ENCODE results near the gene CELF2. TPM values are rescaled to one million over a fixed set of nuclear protein-coding genes. Genes with fewer than 3 reads are reported as not detected.

Gene CELF2
- total and polyA plus RNA-seq, 7 donors = 6.0 to 83.1 (median 48.9) TPM

- 70 to 89% methylated on average over 5 of the region's 5 CpGs for WGBS, 2 donors
- intact Hi-C loops (cut with DNase I) = loop anchor here (5.0 kb wide), 1 partner anchor 1704 kb away; no protein-coding TSS in a partner anchor
- TF ChIP-seq, protein P1, sequence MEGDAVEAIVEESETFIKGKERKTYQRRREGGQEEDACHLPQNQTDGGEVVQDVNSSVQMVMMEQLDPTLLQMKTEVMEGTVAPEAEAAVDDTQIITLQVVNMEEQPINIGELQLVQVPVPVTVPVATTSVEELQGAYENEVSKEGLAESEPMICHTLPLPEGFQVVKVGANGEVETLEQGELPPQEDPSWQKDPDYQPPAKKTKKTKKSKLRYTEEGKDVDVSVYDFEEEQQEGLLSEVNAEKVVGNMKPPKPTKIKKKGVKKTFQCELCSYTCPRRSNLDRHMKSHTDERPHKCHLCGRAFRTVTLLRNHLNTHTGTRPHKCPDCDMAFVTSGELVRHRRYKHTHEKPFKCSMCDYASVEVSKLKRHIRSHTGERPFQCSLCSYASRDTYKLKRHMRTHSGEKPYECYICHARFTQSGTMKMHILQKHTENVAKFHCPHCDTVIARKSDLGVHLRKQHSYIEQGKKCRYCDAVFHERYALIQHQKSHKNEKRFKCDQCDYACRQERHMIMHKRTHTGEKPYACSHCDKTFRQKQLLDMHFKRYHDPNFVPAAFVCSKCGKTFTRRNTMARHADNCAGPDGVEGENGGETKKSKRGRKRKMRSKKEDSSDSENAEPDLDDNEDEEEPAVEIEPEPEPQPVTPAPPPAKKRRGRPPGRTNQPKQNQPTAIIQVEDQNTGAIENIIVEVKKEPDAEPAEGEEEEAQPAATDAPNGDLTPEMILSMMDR (IDR thresholded peaks at IDR 0.05) = peak; percentile 42 to 63 (median 56)
- no peak for TF ChIP-seq EP300 (IDR thresholded peaks at IDR 0.05)
Observed at GRCh38 chr10:11036424-11037011, 18.8 kb downstream of the CELF2 start.

DNA sequence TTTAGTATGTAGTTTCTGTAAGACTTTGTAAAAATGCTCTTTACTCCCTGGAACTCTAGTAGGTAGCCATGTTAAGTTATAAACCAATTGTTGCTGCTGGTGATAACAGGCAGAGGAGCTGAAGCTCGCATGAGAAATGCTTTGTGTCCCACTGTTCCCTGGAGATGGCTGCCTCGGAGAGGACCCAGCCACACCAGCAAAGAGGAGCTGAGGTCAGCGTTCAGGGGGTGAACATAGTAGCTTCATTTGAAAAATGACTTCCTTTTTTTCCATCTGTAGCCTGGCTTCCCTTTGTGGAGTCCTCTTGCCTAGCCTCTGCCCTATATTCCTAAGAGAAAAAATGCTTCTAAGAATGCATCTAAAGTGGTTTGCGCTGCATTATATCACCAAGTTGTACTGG lies 20.3 kb downstream of the CELF2 start:
- intact Hi-C loops (cut with DNase I) = loop anchor here (5.0 kb wide), 1 partner anchor 1706 kb away; no protein-coding TSS in a partner anchor
- DNase-seq = no peak
- Histone ChIP-seq H3K27me3 (no peaks in the 10 kb centered on the region), H3K9me3 (no peaks in the 10 kb centered on the region), H3K36me3 (no peaks in the 10 kb centered on the region), H3K4me1 (peaks cover 0 to 18% (median 16%) of the 10 kb centered on the region in 4 donors), H3K4me3 (no peak overlapping the region), H3K27ac (no peak overlapping the region)
- 78 to 89% methylated on average over 4 of the region's 4 CpGs for WGBS, 2 donors
- TF ChIP-seq EP300 (IDR thresholded peaks at IDR 0.05) = no peak
- no peak for TF ChIP-seq POLR2A (IDR thresholded peaks at IDR 0.05)
- TF ChIP-seq, protein P1 (IDR thresholded peaks at IDR 0.05) = no peak
- TF ChIP-seq POLR2AphosphoS5 (IDR thresholded peaks at IDR 0.05) = no peak

More at GRCh38 chr10:11036424-11037011, 18.8 kb downstream of the CELF2 start:
- H3K4me3 ChIP-seq = no peak overlapping the region
- DNase-seq = no peak
- peaks cover 0 to 18% (median 16%) of the 10 kb centered on the region in 4 donors for H3K4me1 ChIP-seq
- H3K27me3 ChIP-seq = no peaks in the 10 kb centered on the region
- H3K9me3 ChIP-seq = no peaks in the 10 kb centered on the region
- H3K36me3 ChIP-seq = no peaks in the 10 kb centered on the region
- H3K27ac ChIP-seq = no peak overlapping the region

GRCh38 chr10:11042357-11042756 lies 24.7 kb downstream of the CELF2 start:
- Histone ChIP-seq H3K27ac (no peak overlapping the region), H3K4me3 (no peak overlapping the region), H3K4me1 (peaks cover 0 to 19% (median 14%) of the 10 kb centered on the region in 4 donors), H3K27me3 (no peaks in the 10 kb centered on the region), H3K36me3 (no peaks in the 10 kb centered on the region), H3K9me3 (no peaks in the 10 kb centered on the region)
- intact Hi-C loops (cut with DNase I) = no loop called here
- TF ChIP-seq POLR2A (IDR thresholded peaks at IDR 0.05) (no peak), EP300 (IDR thresholded peaks at IDR 0.05) (no peak), POLR2AphosphoS5 (IDR thresholded peaks at IDR 0.05) (no peak)
- TF ChIP-seq, protein P1 (IDR thresholded peaks at IDR 0.05) = no peak
- 75 to 89% methylated on average over 4 of the region's 4 CpGs for WGBS, 2 donors
- DNase-seq = no peak

DNA sequence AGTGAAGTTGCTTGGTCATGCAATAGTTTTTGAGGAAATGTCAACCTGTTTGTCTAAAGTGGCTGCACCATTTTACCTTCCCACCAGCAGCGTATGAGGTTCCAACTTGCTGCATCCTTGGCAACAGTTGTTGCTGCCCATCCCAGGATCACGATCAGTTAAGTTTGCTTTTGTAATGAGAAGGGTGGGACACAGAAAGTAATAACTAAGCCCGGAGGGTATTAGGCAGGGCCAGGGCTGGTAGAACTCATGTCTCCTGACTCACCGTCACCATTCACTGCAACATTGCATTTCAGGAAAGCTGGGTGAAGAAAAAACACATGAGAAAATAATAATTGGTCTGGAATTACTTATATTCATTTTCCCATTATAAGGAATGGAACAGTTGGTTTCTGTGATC lies 25.4 kb downstream of the CELF2 start:
- Histone ChIP-seq H3K9me3 (no peaks in the 10 kb centered on the region), H3K27me3 (no peaks in the 10 kb centered on the region), H3K27ac (no peak overlapping the region), H3K4me3 (no peak overlapping the region), H3K36me3 (no peaks in the 10 kb centered on the region), H3K4me1 (peaks cover 0 to 25% (median 17%) of the 10 kb centered on the region in 4 donors)
- 73 to 92% methylated on average over 4 of the region's 4 CpGs for WGBS, 2 donors
- TF ChIP-seq, protein P1 (IDR thresholded peaks at IDR 0.05) = no peak
- no peak for TF ChIP-seq POLR2AphosphoS5 (IDR thresholded peaks at IDR 0.05)
- TF ChIP-seq EP300 (IDR thresholded peaks at IDR 0.05) = no peak
- TF ChIP-seq POLR2A (IDR thresholded peaks at IDR 0.05) = no peak
- intact Hi-C loops (cut with DNase I) = loop anchor here (1.0 kb wide), 1 partner anchor 104 kb away; no protein-coding TSS in a partner anchor
- no peak for DNase-seq

Data from sigmoid colon (tissue), 7 donors.